Testis (tissue), 2 donors: ENCODE results near the gene DHX30.

ENCODE experiments used
- CTCF ChIP-seq, 3 experiments: fragments of 450-650 bp in 2 of 3; fragments of 200-600 bp in 1 of 3; sonication (generic) in 1 of 3; IDR thresholded peaks; one replicate each; pipeline ENCODE4 v1.5.1; 2016 to 2019; ENCODE audit warnings: antibody characterized with exemption in 3 of 3, mild to moderate bottlenecking in 2 of 3, moderate library complexity in 1 of 3
- POLR2A ChIP-seq: fragments of 450-650 bp; IDR thresholded peaks from one replicate; pipeline ENCODE4 v1.6.1; 2017; ENCODE audit warnings: antibody characterized with exemption, mild to moderate bottlenecking, moderate library complexity

GRCh38 chr3:47874913-47875312 is 72.0 kb downstream of the DHX30 start:
- no peak for TF ChIP-seq POLR2A
- TF ChIP-seq CTCF (IDR thresholded peaks at IDR 0.05), result no peak
